Fibroblast of lung (primary cell): ENCODE data around the gene DNM1L.

ENCODE experiments used
- CTCF ChIP-seq, 2 donors: IDR thresholded peaks in 1 of 2; conservative IDR thresholded peaks in 1 of 2; 1 replicate in 1 of 2; 2 replicates in 1 of 2; pipeline ENCODE4 v1.5.1; 2011 to 2012; ENCODE audit warnings: low read length in 2 of 2, control low read depth in 1 of 2, inconsistent platforms in 1 of 2, low read depth in 1 of 2, mild to moderate bottlenecking in 1 of 2
- EZH2 ChIP-seq: IDR thresholded peaks from 2 replicates; pipeline ENCODE4 v1.5.1; 2012; ENCODE audit warnings: low read length, control low read depth, mild to moderate bottlenecking; ENCODE audit errors: missing control alignments

- TF ChIP-seq EZH2 (no peak), CTCF (conservative IDR thresholded peaks at IDR 0.05 in 1 of 2, IDR thresholded peaks at IDR 0.05 in 1 of 2; ENCODE audit: low read depth in 1 of 2, low read length in 2 of 2) (no peak)
These were observed 28.6 kb upstream of the DNM1L start for GRCh38 chr12:32650508-32650907.
